AG09309 (cell line): ENCODE results near the gene SNCAIP.

ENCODE experiments used
- DNase-seq: peaks from one replicate; pipeline ENCODE4 v3.0.0-alpha.2; 2010; ENCODE audit warnings: low read depth
- H3K4me3 ChIP-seq: 2 replicates; pipeline ENCODE4 v1.5.1; 2011; ENCODE audit warnings: mild to moderate bottlenecking, low read depth, low read length, moderate library complexity; ENCODE audit not compliant: control insufficient read depth
- CTCF ChIP-seq: IDR thresholded peaks from 2 replicates; pipeline ENCODE4 v1.5.1; 2011; ENCODE audit warnings: mild to moderate bottlenecking, low read depth, low read length, inconsistent platforms; ENCODE audit not compliant: insufficient read depth, control insufficient read depth; ENCODE audit errors: missing control alignments

SNCAIP gene

GRCh38 chr5:122322801-122323548, 10.9 kb downstream of the SNCAIP start:
- no peak for TF ChIP-seq CTCF
- no peak overlapping the region for H3K4me3 ChIP-seq

GRCh38 chr5:122323738-122324137, 11.7 kb downstream of the SNCAIP start:
- no peak for DNase-seq
- no peak for TF ChIP-seq CTCF
- no peak overlapping the region for H3K4me3 ChIP-seq

More at GRCh38 chr5:122322801-122323548, 10.9 kb downstream of the SNCAIP start:
- DNase-seq = no peak

GRCh38 chr5:122327110-122327509, 15.1 kb downstream of the SNCAIP start:
- DNase-seq = no peak
- no peak for TF ChIP-seq CTCF
- H3K4me3 ChIP-seq = no peak overlapping the region

- DNase-seq = no peak
Measured at GRCh38 chr5:122330881-122331280, 18.8 kb downstream of the SNCAIP start.

GRCh38 chr5:122332599-122333555, 20.8 kb downstream of the SNCAIP start:
- no peak overlapping the region for H3K4me3 ChIP-seq
- no peak for TF ChIP-seq CTCF
- no peak for DNase-seq

More at GRCh38 chr5:122330881-122331280, 18.8 kb downstream of the SNCAIP start:
- no peak for TF ChIP-seq CTCF
- no peak overlapping the region for H3K4me3 ChIP-seq

GRCh38 chr5:122333564-122333963, 21.5 kb downstream of the SNCAIP start:
- H3K4me3 ChIP-seq = no peak overlapping the region
- no peak for DNase-seq
- TF ChIP-seq CTCF = no peak
